Coronary artery (tissue), 2 donors: Measurements from ENCODE around the gene ZNF326.

Source experiments
- DNase-seq: peaks from one replicate; pipeline ENCODE4 v3.0.0-alpha.2; 2017; ENCODE audit warnings: low spot score
- H3K27ac ChIP-seq, 2 donors: fragments of 200-600 bp; sonication (generic); one replicate each; pipeline ENCODE4 v1.5.1; 2016 to 2019
- H3K4me3 ChIP-seq: fragments of 200-600 bp; sonication (generic); 2 replicates; pipeline ENCODE4 v1.5.1; 2016; ENCODE audit warnings: mild to moderate bottlenecking, moderate library complexity
- CTCF ChIP-seq: fragments of 200-600 bp; sonication (generic); IDR thresholded peaks from one replicate; pipeline ENCODE4 v1.5.1; 2019; ENCODE audit warnings: antibody characterized with exemption

Gene ZNF326

GRCh38 chr1:89999208-89999607 lies 4.3 kb downstream of the ZNF326 start:
- Histone ChIP-seq H3K4me3 (no peak overlapping the region), H3K27ac (no peak overlapping the region)
- no peak for DNase-seq
- no peak for TF ChIP-seq CTCF

- no peak overlapping the region for H3K4me3 ChIP-seq
- no peak for TF ChIP-seq CTCF
- DNase-seq, result no peak
- H3K27ac ChIP-seq, result no peak overlapping the region
Measured at GRCh38 chr1:89999628-90000027, 4.7 kb downstream of the ZNF326 start.

- TF ChIP-seq CTCF, result no peak
- H3K27ac ChIP-seq, result no peak overlapping the region
- H3K4me3 ChIP-seq, result no peak overlapping the region
- DNase-seq, result no peak
Measured at GRCh38 chr1:90000934-90001676, 6.2 kb downstream of the ZNF326 start.

GRCh38 chr1:90007979-90008404 lies 13.1 kb downstream of the ZNF326 start:
- H3K27ac ChIP-seq, result no peak overlapping the region
- H3K4me3 ChIP-seq, result no peak overlapping the region
- TF ChIP-seq CTCF, result no peak
- no peak for DNase-seq

GRCh38 chr1:90012300-90012699 lies 17.4 kb downstream of the ZNF326 start:
- DNase-seq, result no peak
- Histone ChIP-seq H3K4me3 (no peak overlapping the region), H3K27ac (no peak overlapping the region)
- TF ChIP-seq CTCF, result no peak

GRCh38 chr1:90023691-90024090 lies 28.8 kb downstream of the ZNF326 start:
- TF ChIP-seq CTCF, result no peak
- H3K4me3 ChIP-seq, result no peak overlapping the region
- H3K27ac ChIP-seq, result no peak overlapping the region
- DNase-seq, result no peak

- DNase-seq, result no peak
- Histone ChIP-seq H3K27ac (no peak overlapping the region), H3K4me3 (no peak overlapping the region)
- TF ChIP-seq CTCF, result no peak
Measured at GRCh38 chr1:90027281-90027680, 32.4 kb downstream of the ZNF326 start.
